SK-N-SH (cell line): ENCODE data around the gene ARHGAP4.

Experiments used
- CHD2 ChIP-seq: fragments of 150-350 bp; IDR thresholded peaks from 2 replicates; pipeline ENCODE4 v1.6.1; 2018; ENCODE audit warnings: low read length; ENCODE audit not compliant: partially characterized antibody
- CTCF ChIP-seq: fragments of 200-600 bp; sonication (generic); IDR thresholded peaks from 2 replicates; pipeline ENCODE4 v1.6.1; 2017; ENCODE audit warnings: antibody characterized with exemption, mild to moderate bottlenecking, moderate library complexity
- EP300 ChIP-seq, 2 experiments: IDR thresholded peaks; 2 replicates each; pipeline versions ENCODE4 v1.4.0 to v1.6.1; 2012; ENCODE audit warnings: borderline replicate concordance in 1 of 2, low read depth in 1 of 2, low read length in 1 of 2
- MAX ChIP-seq: IDR thresholded peaks from 2 replicates; pipeline ENCODE4 v1.4.0; 2012; ENCODE audit warnings: low read depth
- NRF1 ChIP-seq: IDR thresholded peaks from 2 replicates; pipeline ENCODE4 v1.6.1; 2012; ENCODE audit warnings: low read depth, mild to moderate bottlenecking, low read length
- TCF12 ChIP-seq: IDR thresholded peaks from 2 replicates; pipeline ENCODE4 v1.4.0; 2012
- YY1 ChIP-seq: IDR thresholded peaks from 2 replicates; pipeline ENCODE4 v1.4.0; 2012; ENCODE audit warnings: low read depth, mild to moderate bottlenecking
- ZBTB33 ChIP-seq: IDR thresholded peaks from 2 replicates; pipeline ENCODE4 v1.4.0; 2012; ENCODE audit warnings: low read depth, borderline replicate concordance

GRCh38 chrX:153908219-153908860, 17.7 kb downstream of the ARHGAP4 start:
- TF ChIP-seq EP300 (IDR thresholded peaks at IDR 0.05; ENCODE audit: borderline replicate concordance in 1 of 2, low read depth in 1 of 2, low read length in 1 of 2) (no peak), YY1 (no peak), CTCF (no peak), NRF1 (no peak), ZBTB33 (no peak), TCF12 (no peak), MAX (no peak), CHD2 (no peak)
